Ovary (tissue), 3 donors: Measurements from ENCODE around the gene TPSD1.
"Not testable (repeated sequence)": the region's sequence is repeated elsewhere in the genome, so short reads cannot be mapped to it uniquely, and the experiment has no call there.

ENCODE experiments used
- EP300 ChIP-seq: sonication (generic); formaldehyde crosslinking; IDR thresholded peaks from one replicate; pipeline ENCODE4 v1.6.1; 2017; ENCODE audit warnings: antibody characterized with exemption
- POLR2A ChIP-seq: fragments of 450-650 bp; IDR thresholded peaks from one replicate; pipeline ENCODE4 v1.6.1; 2017; ENCODE audit warnings: antibody characterized with exemption, mild to moderate bottlenecking, moderate library complexity
- TF ChIP-seq, protein P1 (sequence below), 3 donors: fragments of 450-650 bp in 2 of 3; fragments of 200-600 bp in 1 of 3; IDR thresholded peaks; one replicate each; pipeline versions ENCODE4 v1.5.1 to v1.8.0; 2016 to 2022; ENCODE audit warnings: antibody characterized with exemption in 3 of 3, mild to moderate bottlenecking in 1 of 3
- donor health status: DM: no; HTN: no; CAD: no.

DNA sequence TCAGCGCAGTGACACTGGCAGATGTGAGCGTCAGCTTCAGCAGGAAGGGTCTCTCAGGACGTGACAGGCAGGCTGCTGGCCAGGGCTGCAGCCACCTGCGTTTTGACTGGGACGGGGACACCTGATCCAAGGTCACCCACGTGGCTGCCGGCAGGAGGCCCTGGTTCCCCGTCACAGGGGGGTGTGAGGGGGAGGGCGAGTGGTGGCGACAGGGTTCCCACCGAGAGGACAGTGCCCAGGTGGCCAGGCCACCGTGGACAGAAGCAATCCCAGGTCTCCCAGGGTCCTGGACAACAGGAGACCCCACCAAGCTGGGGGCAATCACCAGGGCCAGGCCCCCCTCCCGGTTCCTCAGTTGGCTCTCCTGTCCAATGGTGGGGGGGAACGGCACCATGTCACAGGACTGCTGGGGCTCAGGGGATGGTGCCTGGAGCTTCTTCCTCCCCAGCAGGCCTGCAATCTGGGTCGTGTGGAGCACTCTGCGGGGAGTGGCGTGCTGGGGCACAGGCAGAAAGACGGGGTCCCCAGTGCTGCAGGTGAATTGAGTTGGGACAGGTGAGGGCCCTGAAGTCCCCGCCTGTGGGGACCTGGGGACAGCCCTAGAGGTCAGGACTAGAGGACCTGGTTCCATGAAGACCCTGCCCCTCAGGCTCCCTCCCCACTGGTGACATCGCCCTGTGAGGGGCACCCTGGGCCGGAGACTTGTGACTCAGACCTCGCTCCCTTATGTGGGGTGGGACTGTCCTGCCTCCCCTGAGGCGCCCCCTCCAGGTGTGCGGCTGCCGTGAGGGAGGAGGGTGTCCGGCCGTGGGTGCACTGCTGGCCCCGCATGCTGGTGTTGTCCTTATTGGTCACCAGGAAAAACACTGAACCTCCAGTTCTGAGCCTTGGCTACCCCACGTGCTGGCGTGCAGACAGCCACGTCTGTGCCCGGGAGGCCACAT, 11.7 kb upstream of the TPSD1 start:
- TF ChIP-seq, protein P1, sequence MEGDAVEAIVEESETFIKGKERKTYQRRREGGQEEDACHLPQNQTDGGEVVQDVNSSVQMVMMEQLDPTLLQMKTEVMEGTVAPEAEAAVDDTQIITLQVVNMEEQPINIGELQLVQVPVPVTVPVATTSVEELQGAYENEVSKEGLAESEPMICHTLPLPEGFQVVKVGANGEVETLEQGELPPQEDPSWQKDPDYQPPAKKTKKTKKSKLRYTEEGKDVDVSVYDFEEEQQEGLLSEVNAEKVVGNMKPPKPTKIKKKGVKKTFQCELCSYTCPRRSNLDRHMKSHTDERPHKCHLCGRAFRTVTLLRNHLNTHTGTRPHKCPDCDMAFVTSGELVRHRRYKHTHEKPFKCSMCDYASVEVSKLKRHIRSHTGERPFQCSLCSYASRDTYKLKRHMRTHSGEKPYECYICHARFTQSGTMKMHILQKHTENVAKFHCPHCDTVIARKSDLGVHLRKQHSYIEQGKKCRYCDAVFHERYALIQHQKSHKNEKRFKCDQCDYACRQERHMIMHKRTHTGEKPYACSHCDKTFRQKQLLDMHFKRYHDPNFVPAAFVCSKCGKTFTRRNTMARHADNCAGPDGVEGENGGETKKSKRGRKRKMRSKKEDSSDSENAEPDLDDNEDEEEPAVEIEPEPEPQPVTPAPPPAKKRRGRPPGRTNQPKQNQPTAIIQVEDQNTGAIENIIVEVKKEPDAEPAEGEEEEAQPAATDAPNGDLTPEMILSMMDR (IDR thresholded peaks at IDR 0.05), result not testable (repeated sequence)
- TF ChIP-seq EP300, POLR2A: not testable (repeated sequence)
